ENCODE measurements around the gene INO80D. TPM values are rescaled to one million over a fixed set of nuclear protein-coding genes. Genes with fewer than 3 reads are reported as not detected.

INO80D gene
- total and polyA plus RNA-seq, 2 of the 13 experiments (the other 11 are each of a cell fraction or from before 2014, with no cell fraction given) = 7.6 to 7.9 TPM

- Histone ChIP-seq H3K4me2 (ENCODE audit: low read depth, low read length) (no peak overlapping the region), H3K9ac (ENCODE audit: insufficient read depth, low read depth, low read length) (no peak overlapping the region), H3K36me3 (replicated peaks in 1 of 2; ENCODE audit: control insufficient read depth in 1 of 2, insufficient read depth in 2 of 2, low read length in 2 of 2) (peaks cover 16 to 55% of the 10 kb centered on the region in 2 experiments), H4K20me1 (ENCODE audit: insufficient read depth, low read length) (no peaks in the 10 kb centered on the region), H2AFZ (ENCODE audit: low read length) (no peak overlapping the region), H3K4me1 (ENCODE audit: insufficient read depth, low read length) (no peaks in the 10 kb centered on the region), H3K9me3 (ENCODE audit: low read length) (no peaks in the 10 kb centered on the region), H3K4me3 (replicated peaks in 1 of 3; ENCODE audit: insufficient read depth in 1 of 3, low read depth in 2 of 3, low read length in 3 of 3) (no peak overlapping the region), H3K27me3 (ENCODE audit: control insufficient read depth in 1 of 2, insufficient read depth in 2 of 2, low read length in 2 of 2) (no peaks in the 10 kb centered on the region), H3K27ac (ENCODE audit: extremely low read length, insufficient read depth, low read length) (no peak overlapping the region), H3K79me2 (ENCODE audit: insufficient read depth, low read length) (no peaks in the 10 kb centered on the region)
- 98% methylated on average over 5 of the region's 5 CpGs for WGBS (ENCODE audit: low lambda C conversion rate)
- no TSS peak for BruUV-seq (replicated peaks)
- DNase-seq (ENCODE audit: low spot score) (no peak), ATAC-seq (no peak), FAIRE-seq (no peak)
- intact Hi-C loops (cut with micrococcal nuclease; ENCODE audit: unreplicated experiment) (no loop called here), in situ Hi-C loops (cut with HindIII; ENCODE audit: extremely low pct_ligation_motif_present, low pct_unique_long_range_greater_than_20kb) (no loop called here)
- ChIA-PET CTCF (ENCODE audit: low intra/inter-chr PET ratio, low total read pairs) (no interaction called here), POLR2A (no interaction called here)
- no peak for TF ChIP-seq ZNF230 (CRISPR knock-in tag; IDR thresholded peaks at IDR 0.05)
- no peak for TF ChIP-seq ZC3H13 (CRISPR knock-in tag; IDR thresholded peaks at IDR 0.05)
These were observed 84.1 kb downstream of the INO80D start for GRCh38 chr2:206001912-206002311.

- H4K20me1 ChIP-seq (ENCODE audit: insufficient read depth, low read length) = no peaks in the 10 kb centered on the region
- 98% methylated on average over 1 of the region's 1 CpG for WGBS (ENCODE audit: low lambda C conversion rate)
- H3K36me3 ChIP-seq (replicated peaks in 1 of 2; ENCODE audit: control insufficient read depth in 1 of 2, insufficient read depth in 2 of 2, low read length in 2 of 2) = peaks cover 16 to 49% of the 10 kb centered on the region in 2 experiments
- H3K27me3 ChIP-seq (ENCODE audit: control insufficient read depth in 1 of 2, insufficient read depth in 2 of 2, low read length in 2 of 2) = no peaks in the 10 kb centered on the region
- no peak overlapping the region for H3K4me2 ChIP-seq (ENCODE audit: low read depth, low read length)
- H3K9me3 ChIP-seq (ENCODE audit: low read length) = no peaks in the 10 kb centered on the region
- no peak for FAIRE-seq
- no peak overlapping the region for H3K27ac ChIP-seq (ENCODE audit: extremely low read length, insufficient read depth, low read length)
- ATAC-seq = no peak
- no TSS peak for BruUV-seq (replicated peaks)
- H3K79me2 ChIP-seq (ENCODE audit: insufficient read depth, low read length) = no peaks in the 10 kb centered on the region
- intact Hi-C loops (cut with micrococcal nuclease; ENCODE audit: unreplicated experiment) (no loop called here), in situ Hi-C loops (cut with HindIII; ENCODE audit: extremely low pct_ligation_motif_present, low pct_unique_long_range_greater_than_20kb) (no loop called here)
- no peaks in the 10 kb centered on the region for H3K4me1 ChIP-seq (ENCODE audit: insufficient read depth, low read length)
- POLR2A ChIA-PET = no interaction called here
- no peak overlapping the region for H3K9ac ChIP-seq (ENCODE audit: insufficient read depth, low read depth, low read length)
- CTCF ChIA-PET (ENCODE audit: low intra/inter-chr PET ratio, low total read pairs) = interaction anchor here (0.6 kb wide), 1 partner anchor 64 kb away, joined by 3 read pairs; no protein-coding TSS in a partner anchor
- no peak overlapping the region for H3K4me3 ChIP-seq (replicated peaks in 1 of 3; ENCODE audit: insufficient read depth in 1 of 3, low read depth in 2 of 3, low read length in 3 of 3)
- no peak overlapping the region for H2AFZ ChIP-seq (ENCODE audit: low read length)
- DNase-seq (ENCODE audit: low spot score) = no peak
- TF ChIP-seq, protein P1, sequence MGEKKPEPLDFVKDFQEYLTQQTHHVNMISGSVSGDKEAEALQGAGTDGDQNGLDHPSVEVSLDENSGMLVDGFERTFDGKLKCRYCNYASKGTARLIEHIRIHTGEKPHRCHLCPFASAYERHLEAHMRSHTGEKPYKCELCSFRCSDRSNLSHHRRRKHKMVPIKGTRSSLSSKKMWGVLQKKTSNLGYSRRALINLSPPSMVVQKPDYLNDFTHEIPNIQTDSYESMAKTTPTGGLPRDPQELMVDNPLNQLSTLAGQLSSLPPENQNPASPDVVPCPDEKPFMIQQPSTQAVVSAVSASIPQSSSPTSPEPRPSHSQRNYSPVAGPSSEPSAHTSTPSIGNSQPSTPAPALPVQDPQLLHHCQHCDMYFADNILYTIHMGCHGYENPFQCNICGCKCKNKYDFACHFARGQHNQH (CRISPR knock-in tag; IDR thresholded peaks at IDR 0.05) = no peak
- no peak for TF ChIP-seq MXD1 (CRISPR knock-in tag; IDR thresholded peaks at IDR 0.05)
- TF ChIP-seq SKIL (CRISPR knock-in tag; IDR thresholded peaks at IDR 0.05; ENCODE audit: borderline replicate concordance) = no peak
- no peak for TF ChIP-seq SYNCRIP (IDR thresholded peaks at IDR 0.05; ENCODE audit: insufficient read depth, low read depth, low read length)
- no peak for TF ChIP-seq POGK (CRISPR knock-in tag; conservative IDR thresholded peaks at IDR 0.05)
- no peak for TF ChIP-seq TEAD3 (CRISPR knock-in tag; optimal IDR thresholded peaks at IDR 0.05; ENCODE audit: borderline replicate concordance)
- TF ChIP-seq ZBTB21 (CRISPR knock-in tag; IDR thresholded peaks at IDR 0.05) = no peak
- no peak for TF ChIP-seq ZNF572 (CRISPR knock-in tag; IDR thresholded peaks at IDR 0.05)
- no peak for TF ChIP-seq ZNF331 (CRISPR knock-in tag; IDR thresholded peaks at IDR 0.05)
- no peak for TF ChIP-seq TOE1 (CRISPR knock-in tag; IDR thresholded peaks at IDR 0.05)
- TF ChIP-seq POLR2AphosphoS2 (IDR thresholded peaks at IDR 0.05; ENCODE audit: low read depth, low read length) = no peak
These were observed 85.2 kb downstream of the INO80D start for GRCh38 chr2:206000776-206001175.

Data from HepG2 (cell line).